NCI-H1105 treated with DMSO at 0.1 percent for 48 hours (cell line): ENCODE data around the gene MLLT1.

Source experiments
- DNase-seq: peaks from one replicate; lab custom pipeline; 2025; lab: John Stamatoyannopoulos, UW

MLLT1 gene

GRCh38 chr19:6258812-6259311 is 20.9 kb downstream of the MLLT1 start:
- no peak for DNase-seq

- no peak for DNase-seq
Measured at GRCh38 chr19:6253954-6254733, 25.6 kb downstream of the MLLT1 start.

- no peak for DNase-seq
Measured at GRCh38 chr19:6252066-6252465, 27.7 kb downstream of the MLLT1 start.

- DNase-seq: no peak
Measured at GRCh38 chr19:6250909-6251308, 28.9 kb downstream of the MLLT1 start.

GRCh38 chr19:6250024-6250615 is 29.7 kb downstream of the MLLT1 start:
- DNase-seq: no peak

GRCh38 chr19:6249296-6249695 is 30.5 kb downstream of the MLLT1 start:
- DNase-seq: no peak

- DNase-seq: no peak
Measured at GRCh38 chr19:6248844-6249243, 30.9 kb downstream of the MLLT1 start.

GRCh38 chr19:6248341-6248740 is 31.4 kb downstream of the MLLT1 start:
- DNase-seq: no peak

- DNase-seq: no peak
Measured at GRCh38 chr19:6247007-6247288, 32.8 kb downstream of the MLLT1 start.

- no peak for DNase-seq
Measured at GRCh38 chr19:6246174-6247006, 33.4 kb downstream of the MLLT1 start.

- DNase-seq: no peak
Measured at GRCh38 chr19:6242677-6243076, 37.1 kb downstream of the MLLT1 start.

- no peak for DNase-seq
Measured at GRCh38 chr19:6241680-6242377, 37.9 kb downstream of the MLLT1 start.

- no peak for DNase-seq
Measured at GRCh38 chr19:6241056-6241455, 38.7 kb downstream of the MLLT1 start.

GRCh38 chr19:6239871-6240676 is 39.7 kb downstream of the MLLT1 start:
- DNase-seq: no peak

GRCh38 chr19:6239401-6239844 is 40.4 kb downstream of the MLLT1 start:
- no peak for DNase-seq

- no peak for DNase-seq
Measured at GRCh38 chr19:6238643-6239281, 41.0 kb downstream of the MLLT1 start.

- DNase-seq: no peak
Measured at GRCh38 chr19:6238256-6238642, 41.5 kb downstream of the MLLT1 start.

- DNase-seq: no peak
Measured at GRCh38 chr19:6236310-6237291, 43.2 kb downstream of the MLLT1 start.
